ENCODE measurements around the gene GINS1.

The GINS1 gene

GRCh38 chr20:25496165-25496967 is 88.9 kb downstream of the GINS1 start:
- no peak for DNase-seq

DNA sequence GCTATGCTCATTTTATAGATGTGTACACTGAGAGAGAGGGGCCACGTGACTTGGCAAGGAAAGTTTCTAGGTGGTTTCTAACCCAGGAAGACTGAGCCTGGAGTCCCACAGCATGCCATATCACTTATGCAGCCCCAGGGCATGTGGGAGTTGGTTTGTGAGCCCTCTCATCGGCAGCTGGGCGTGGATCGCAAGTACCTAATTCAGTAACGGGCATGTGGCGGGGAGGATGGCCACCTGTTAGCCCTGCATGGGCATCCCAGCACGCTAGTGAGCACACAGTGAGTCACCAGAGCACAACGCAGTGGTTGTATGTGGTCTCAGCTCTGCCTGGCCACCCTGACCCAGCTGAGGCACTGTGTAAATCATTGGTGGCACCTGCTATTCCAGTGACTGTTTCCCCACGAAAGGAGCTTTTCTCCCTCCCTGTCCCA is 89.5 kb downstream of the GINS1 start:
- no peak for DNase-seq

DNA sequence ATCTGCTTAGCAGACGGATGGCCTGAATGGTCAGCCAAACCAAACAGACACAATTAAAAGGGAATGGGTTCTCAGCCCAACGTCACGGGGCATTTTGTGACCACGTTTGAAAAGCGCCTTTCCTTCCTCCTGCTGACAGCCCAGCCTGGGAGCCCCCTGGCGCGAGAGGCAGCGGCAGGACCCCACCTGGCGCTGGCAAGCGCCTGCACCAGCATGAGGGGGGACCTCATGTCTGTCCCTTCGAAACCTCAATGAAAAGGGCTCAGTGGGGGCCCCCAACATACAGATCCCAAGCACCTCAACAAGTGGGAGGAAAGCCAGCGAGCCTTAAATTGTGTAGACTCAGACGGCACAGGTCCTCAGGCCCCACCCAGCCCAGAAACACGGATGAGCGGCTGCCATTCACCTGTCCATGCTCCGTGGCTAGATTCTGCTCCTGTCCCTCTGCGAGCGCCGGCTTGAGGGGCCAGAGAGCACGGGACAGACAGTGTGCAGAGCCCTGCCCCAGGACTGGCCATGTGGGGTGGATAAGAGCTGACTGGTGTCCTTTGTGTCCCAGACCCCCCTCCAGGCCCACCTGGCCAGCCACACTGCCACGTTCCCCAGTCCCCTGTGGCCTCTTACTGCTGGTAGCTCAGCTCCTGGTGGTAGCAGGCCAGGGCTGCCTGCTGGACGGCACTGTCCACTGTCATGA is 90.3 kb downstream of the GINS1 start:
- no peak for DNase-seq

Measured in CD4-positive, alpha-beta T cell treated with Interleukin-12 subunit alpha and Interleukin-12 subunit beta, for 1 hour (primary cell).